ENCODE data around the gene GLI3. TPM values are rescaled to one million over a fixed set of nuclear protein-coding genes. Genes with fewer than 3 reads are reported as not detected.

Gene GLI3
- total and polyA plus RNA-seq, 2 of the 4 experiments (the other 2 are of a cell fraction), result 1.3 to 3.9 TPM

DNA sequence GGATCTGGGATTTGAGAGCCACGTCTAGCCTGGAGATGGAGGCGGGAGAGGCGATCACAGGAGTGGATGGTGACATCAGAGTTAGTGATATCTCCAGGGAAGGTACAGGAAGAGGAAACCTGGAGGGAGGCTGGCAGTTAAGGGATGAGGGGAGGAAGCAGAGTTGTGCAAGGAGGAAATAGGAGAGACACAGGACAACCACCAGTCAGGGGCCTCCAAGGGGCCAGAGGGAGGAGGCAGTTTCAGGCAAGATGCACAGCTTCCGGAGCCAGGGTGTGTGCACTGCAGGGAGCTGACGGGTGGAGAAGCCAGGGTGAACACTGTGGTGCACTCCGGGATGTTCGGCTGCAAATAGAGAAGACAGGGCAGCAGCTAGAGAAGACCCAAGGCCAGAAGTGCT lies 141.2 kb downstream of the GLI3 start:
- Histone ChIP-seq H3K27me3 (ENCODE audit: control insufficient read depth, insufficient read depth, low read length) (no peaks in the 10 kb centered on the region), H3K56ac (ENCODE audit: extremely low read depth, insufficient read depth, low read length) (no peak overlapping the region), H3K9ac (ENCODE audit: low read depth, low read length) (no peak overlapping the region), H3K9me3 (ENCODE audit: control insufficient read depth, insufficient read depth, low read length) (no peaks in the 10 kb centered on the region), H3K4me3 (ENCODE audit: insufficient read depth, low read depth, low read length) (no peak overlapping the region), H3K4me2 (ENCODE audit: low read depth, low read length) (no peak overlapping the region), H2AFZ (replicated peaks; ENCODE audit: low read length, poor library complexity) (no peak overlapping the region), H2BK15ac (ENCODE audit: low read depth, low read length) (peak overlapping the region; percentile 27; the same call in 1 of the 3 replicates), H3K4me1 (ENCODE audit: control insufficient read depth, insufficient read depth, low read length) (peaks cover 42% of the 10 kb centered on the region), H3K23ac (ENCODE audit: low read depth, low read length) (no peak overlapping the region), H3K79me1 (ENCODE audit: low read depth in 1 of 2, low read length in 2 of 2) (peaks cover under 1 to 47% of the 10 kb centered on the region in 2 experiments; a peak in 2 of 4 replicates), H3K27ac (ENCODE audit: insufficient read depth, low read length) (peak overlapping the region; percentile 13; the same call in 1 of the 2 replicates), H3K14ac (replicated peaks; ENCODE audit: low read depth, low read length) (0 out of 2 replicates have a peak overlapping the region, but pooled peaks have one; percentile 6), H4K8ac (ENCODE audit: low read depth in 2 of 2, low read length in 2 of 2) (no peak overlapping the region), H2BK20ac (ENCODE audit: low read depth, low read length) (0 out of 2 replicates have a peak overlapping the region, but pooled peaks have one; percentile 17), H3K18ac (ENCODE audit: low read depth, low read length) (peak overlapping the region; percentile 21; the same call in 1 of the 2 replicates), H4K91ac (ENCODE audit: insufficient read depth, low read depth, low read length) (0 out of 2 replicates have a peak overlapping the region, but pooled peaks have one; percentile 14), H2AK9ac (replicated peaks; ENCODE audit: low read depth, low read length, poor library complexity) (peak overlapping the region; percentile 9), H3K9me1 (ENCODE audit: insufficient read depth, low read length) (peaks cover 27% of the 10 kb centered on the region; the same call in 1 of the 2 replicates), H2BK120ac (ENCODE audit: low read depth, low read length) (no peak overlapping the region), H4K20me1 (ENCODE audit: insufficient read depth, low read length) (peaks cover 13% of the 10 kb centered on the region), H4K5ac (ENCODE audit: low read depth, low read length) (no peak overlapping the region; the same call in 1 of the 2 replicates), H3K36me3 (ENCODE audit: control insufficient read depth, insufficient read depth, low read length) (no peaks in the 10 kb centered on the region; the same call in 1 of the 2 replicates), H2BK5ac (ENCODE audit: low read depth, low read length, poor library complexity, severe bottlenecking) (no peak overlapping the region), H2AK5ac (ENCODE audit: low read depth, low read length) (peak overlapping the region; percentile 76), H3K4ac (ENCODE audit: low read depth, low read length) (peak overlapping the region; percentile 15)
- DNase-seq (no peak), ATAC-seq (ENCODE audit: low read depth) (no peak)
- in situ Hi-C loops (cut with MboI; ENCODE audit: low sequenced_read_pairs), result no loop called here
- dilution Hi-C loops (cut with HindIII; ENCODE audit: low sequenced_read_pairs, unreplicated experiment), result no loop called here
- ChIA-PET CTCF (interaction anchor here (0.6 to 0.8 kb wide), 2 partner anchors 24 to 40 kb away, joined by 3 read pairs; no protein-coding TSS in a partner anchor), POLR2A (ENCODE audit: unreplicated experiment) (no interaction called here)
- BruUV-seq (replicated peaks), result no TSS peak
- WGBS, 2 experiments (ENCODE audit: extremely low coverage in 2 of 2, insufficient read length in 1 of 2), result 75% methylated on average over 5 of the region's 7 CpGs; no CpG with 5 or more reads in 1 of the 2 experiments
- intact Hi-C loops (cut with micrococcal nuclease), result loop anchor here (5.0 kb wide), 1 partner anchor 137 kb away; no protein-coding TSS in a partner anchor
- TF ChIP-seq USF2 (IDR thresholded peaks at IDR 0.05; ENCODE audit: low read depth, low read length) (no peak), SMC3 (IDR thresholded peaks at IDR 0.05; ENCODE audit: low read depth, low read length) (no peak), MXI1 (IDR thresholded peaks at IDR 0.05; ENCODE audit: borderline replicate concordance, low read depth, low read length) (no peak), RAD21 (IDR thresholded peaks at IDR 0.05; ENCODE audit: low read length) (no peak), MAZ (IDR thresholded peaks at IDR 0.05; ENCODE audit: borderline replicate concordance, low read depth, low read length) (no peak), CHD1 (IDR thresholded peaks at IDR 0.05; ENCODE audit: low read depth, low read length) (no peak), CEBPB (IDR thresholded peaks at IDR 0.05; ENCODE audit: low read depth, low read length) (no peak), NFE2L2 (IDR thresholded peaks at IDR 0.05; ENCODE audit: low read depth, low read length) (no peak), RCOR1 (IDR thresholded peaks at IDR 0.05; ENCODE audit: insufficient replicate concordance, low read length) (no peak), RFX5 (IDR thresholded peaks at IDR 0.05; ENCODE audit: low read depth, low read length) (no peak), BHLHE40 (IDR thresholded peaks at IDR 0.05; ENCODE audit: low read depth, low read length) (no peak), MAFK (IDR thresholded peaks at IDR 0.05; ENCODE audit: low read depth, low read length) (no peak), FOS (IDR thresholded peaks at IDR 0.05; ENCODE audit: low read depth, low read length) (no peak)
- TF ChIP-seq, protein P1, sequence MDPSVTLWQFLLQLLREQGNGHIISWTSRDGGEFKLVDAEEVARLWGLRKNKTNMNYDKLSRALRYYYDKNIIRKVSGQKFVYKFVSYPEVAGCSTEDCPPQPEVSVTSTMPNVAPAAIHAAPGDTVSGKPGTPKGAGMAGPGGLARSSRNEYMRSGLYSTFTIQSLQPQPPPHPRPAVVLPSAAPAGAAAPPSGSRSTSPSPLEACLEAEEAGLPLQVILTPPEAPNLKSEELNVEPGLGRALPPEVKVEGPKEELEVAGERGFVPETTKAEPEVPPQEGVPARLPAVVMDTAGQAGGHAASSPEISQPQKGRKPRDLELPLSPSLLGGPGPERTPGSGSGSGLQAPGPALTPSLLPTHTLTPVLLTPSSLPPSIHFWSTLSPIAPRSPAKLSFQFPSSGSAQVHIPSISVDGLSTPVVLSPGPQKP (IDR thresholded peaks at IDR 0.05; ENCODE audit: borderline replicate concordance, low read depth, low read length), result no peak

All from IMR-90 (cell line).